ENCODE results near the gene ZNF581. TPM values are rescaled to one million over a fixed set of nuclear protein-coding genes. Genes with fewer than 3 reads are reported as not detected.

The ZNF581 gene
- total RNA-seq, 1 donor from 2014 or later: 15.5 TPM

- Histone ChIP-seq H3K27me3 (no peaks in the 10 kb centered on the region), H3K4me1 (peaks cover 23% of the 10 kb centered on the region), H3K9me3 (no peaks in the 10 kb centered on the region), H3K27ac (no peak overlapping the region), H3K36me3 (peaks cover 0 to 14% of the 10 kb centered on the region in 2 donors), H3K4me3 (no peak overlapping the region)
- TF ChIP-seq POLR2AphosphoS5 (IDR thresholded peaks at IDR 0.05; ENCODE audit: insufficient read depth in 1 of 2, low read depth in 1 of 2) (no peak), POLR2A (IDR thresholded peaks at IDR 0.05) (no peak), CTCF (IDR thresholded peaks at IDR 0.05) (no peak)
- DNase-seq (ENCODE audit: extremely low spot score in 2 of 2): no peak
- intact Hi-C loops (cut with DNase I): no loop called here
These were observed 32.0 kb upstream of the ZNF581 start for GRCh38 chr19:55611300-55611982.

GRCh38 chr19:55611983-55612645 is 31.3 kb upstream of the ZNF581 start:
- Histone ChIP-seq H3K9me3 (no peaks in the 10 kb centered on the region), H3K27ac (no peak overlapping the region), H3K36me3 (peaks cover 0 to 19% of the 10 kb centered on the region in 2 donors), H3K4me3 (no peak overlapping the region), H3K4me1 (peaks cover 17% of the 10 kb centered on the region), H3K27me3 (no peaks in the 10 kb centered on the region)
- intact Hi-C loops (cut with DNase I): no loop called here
- no peak for DNase-seq (ENCODE audit: extremely low spot score in 2 of 2)
- TF ChIP-seq CTCF (IDR thresholded peaks at IDR 0.05) (no peak), POLR2A (IDR thresholded peaks at IDR 0.05) (no peak), POLR2AphosphoS5 (IDR thresholded peaks at IDR 0.05; ENCODE audit: insufficient read depth in 1 of 2, low read depth in 1 of 2) (no peak)

GRCh38 chr19:55613396-55613795 is 30.1 kb upstream of the ZNF581 start:
- intact Hi-C loops (cut with DNase I): no loop called here
- no peak for TF ChIP-seq POLR2A (IDR thresholded peaks at IDR 0.05)
- TF ChIP-seq CTCF (IDR thresholded peaks at IDR 0.05): no peak
- TF ChIP-seq POLR2AphosphoS5 (IDR thresholded peaks at IDR 0.05; ENCODE audit: insufficient read depth in 1 of 2, low read depth in 1 of 2): no peak
- H3K36me3 ChIP-seq: peaks cover 0 to 24% of the 10 kb centered on the region in 2 donors
- H3K4me1 ChIP-seq: peaks cover 9% of the 10 kb centered on the region
- H3K27me3 ChIP-seq: no peaks in the 10 kb centered on the region
- no peak overlapping the region for H3K4me3 ChIP-seq
- no peak for DNase-seq (ENCODE audit: extremely low spot score in 2 of 2)
- H3K9me3 ChIP-seq: no peaks in the 10 kb centered on the region
- H3K27ac ChIP-seq: no peak overlapping the region

GRCh38 chr19:55613930-55614710 is 29.3 kb upstream of the ZNF581 start:
- intact Hi-C loops (cut with DNase I): no loop called here

More at GRCh38 chr19:55613930-55614710, 29.3 kb upstream of the ZNF581 start:
- Histone ChIP-seq H3K36me3 (peaks cover 0 to 24% of the 10 kb centered on the region in 2 donors), H3K4me3 (no peak overlapping the region), H3K27me3 (no peaks in the 10 kb centered on the region), H3K4me1 (peaks cover 9% of the 10 kb centered on the region), H3K27ac (no peak overlapping the region), H3K9me3 (no peaks in the 10 kb centered on the region)
- DNase-seq (ENCODE audit: extremely low spot score in 2 of 2): no peak
- TF ChIP-seq POLR2A (IDR thresholded peaks at IDR 0.05): no peak
- TF ChIP-seq POLR2AphosphoS5 (IDR thresholded peaks at IDR 0.05; ENCODE audit: insufficient read depth in 1 of 2, low read depth in 1 of 2): no peak
- TF ChIP-seq CTCF (IDR thresholded peaks at IDR 0.05): no peak
